Suppressor macrophage (primary cell): Measurements from ENCODE around the gene GOLGA6D.
A peak's percentile ranks its signal among the peaks of the same experiment; 100 is the strongest.
"Not testable (repeated sequence)": the region's sequence is repeated elsewhere in the genome, so short reads cannot be mapped to it uniquely, and the experiment has no call there.

Source experiments
- DNase-seq, 4 experiments: peaks; one replicate each; pipeline ENCODE4 v3.0.0-alpha.2; 2020 to 2022
- total RNA-seq, 17 experiments: gene quantifications; one replicate each; lab custom pipeline; 2026; ENCODE audit warnings: mixed read lengths in 6 of 17, inconsistent platforms in 3 of 17; lab: John Stamatoyannopoulos, UW

The GOLGA6D gene
- total RNA-seq = 0 to 0.33 (median 0) reads per million in 17 experiments

GRCh38 chr15:75282572-75282971 is at the start of gene GOLGA6D:
TSS of gene GOLGA6D (plus strand) at chr15:75282835. CDS start at chr15:75282876, 41 bp downstream.
- DNase-seq = not testable (repeated sequence)

GRCh38 chr15:75233504-75234190 is 49.0 kb upstream of the GOLGA6D start:
- peak in 1 of 4 experiments; percentile 1 for DNase-seq

GRCh38 chr15:75234191-75234810 is 48.3 kb upstream of the GOLGA6D start:
- peak in 1 of 4 experiments; percentile 1 for DNase-seq

DNA sequence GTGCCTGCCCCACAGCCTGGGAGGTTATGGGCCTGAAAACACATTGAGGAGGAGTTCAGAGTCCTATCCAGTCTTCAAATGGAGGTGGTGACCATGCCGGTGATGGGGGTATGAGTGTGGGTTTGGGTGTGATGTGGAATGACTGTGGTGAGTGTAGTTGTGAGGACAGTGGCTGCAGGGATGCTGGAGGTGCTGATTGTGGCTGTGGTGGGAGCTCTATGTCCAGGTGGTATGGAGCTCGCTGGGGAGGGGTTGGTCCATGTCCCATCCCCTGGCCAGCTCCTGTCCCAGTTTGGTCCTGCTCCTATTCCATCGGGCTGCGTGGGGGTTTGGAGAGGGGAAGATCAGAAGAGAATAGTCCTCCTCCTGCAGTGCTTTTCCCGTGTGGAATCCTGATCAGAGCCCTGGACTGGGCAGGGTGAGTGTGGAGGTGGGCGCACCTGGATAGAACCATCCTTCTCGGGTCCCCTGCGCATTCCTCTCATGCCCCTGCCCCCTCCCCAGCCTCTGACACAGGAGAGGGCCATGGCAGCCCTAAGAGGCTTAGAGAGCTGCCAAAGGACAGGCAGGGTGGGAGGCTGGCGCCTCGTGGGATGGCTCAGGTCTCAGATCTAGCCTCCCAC is 47.5 kb upstream of the GOLGA6D start:
- DNase-seq = no peak

DNA sequence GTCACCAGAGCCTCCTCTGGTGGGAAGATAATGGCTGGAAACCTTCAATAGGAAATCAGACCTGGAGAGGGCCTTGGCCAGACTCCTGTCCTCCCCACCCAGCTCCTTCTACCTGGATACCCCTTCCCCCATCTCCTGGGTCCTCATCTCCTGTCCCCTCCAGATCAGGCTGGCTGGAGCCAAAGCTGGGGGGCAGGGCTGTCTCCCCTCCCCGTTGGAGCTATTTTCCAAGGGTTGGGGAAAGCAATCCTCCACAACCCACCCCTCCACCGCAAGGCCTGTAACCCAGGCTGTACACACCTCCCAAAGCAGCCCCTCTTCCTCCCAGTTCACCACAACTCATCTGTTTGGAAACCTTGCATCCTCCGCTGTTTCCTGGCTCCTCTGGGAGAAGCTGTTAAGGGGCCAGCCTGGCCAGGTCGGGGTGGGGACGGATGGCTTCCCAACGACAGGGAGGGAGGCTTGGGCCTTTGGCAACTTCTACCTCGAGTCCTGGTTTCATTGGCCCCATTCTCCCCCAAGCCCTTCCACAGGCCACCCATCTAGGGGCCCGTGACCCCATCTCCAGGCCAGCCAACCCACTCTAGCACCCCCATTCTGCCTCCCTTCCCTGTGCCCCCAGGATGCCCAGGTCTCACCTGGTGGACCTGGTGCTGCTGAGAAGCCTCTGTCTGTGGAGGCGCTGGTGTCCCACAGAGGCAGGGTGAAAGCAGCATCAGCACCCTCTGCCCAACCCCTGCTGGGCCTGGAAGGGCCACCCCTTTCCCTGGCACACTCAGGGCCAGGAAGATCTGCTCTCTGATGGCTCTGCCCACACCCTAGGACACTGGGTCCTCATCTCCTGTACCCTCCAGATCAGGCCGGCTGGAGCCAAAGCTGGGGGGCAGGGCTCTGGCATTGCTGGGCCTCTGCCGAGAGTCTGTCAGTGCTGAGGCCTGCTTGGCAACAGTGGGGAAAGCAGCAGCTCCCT is 46.6 kb upstream of the GOLGA6D start:
- no peak for DNase-seq

- peak in 1 of 4 experiments; percentile 1 for DNase-seq
These were observed 45.2 kb upstream of the GOLGA6D start for GRCh38 chr15:75237316-75237982.

DNA sequence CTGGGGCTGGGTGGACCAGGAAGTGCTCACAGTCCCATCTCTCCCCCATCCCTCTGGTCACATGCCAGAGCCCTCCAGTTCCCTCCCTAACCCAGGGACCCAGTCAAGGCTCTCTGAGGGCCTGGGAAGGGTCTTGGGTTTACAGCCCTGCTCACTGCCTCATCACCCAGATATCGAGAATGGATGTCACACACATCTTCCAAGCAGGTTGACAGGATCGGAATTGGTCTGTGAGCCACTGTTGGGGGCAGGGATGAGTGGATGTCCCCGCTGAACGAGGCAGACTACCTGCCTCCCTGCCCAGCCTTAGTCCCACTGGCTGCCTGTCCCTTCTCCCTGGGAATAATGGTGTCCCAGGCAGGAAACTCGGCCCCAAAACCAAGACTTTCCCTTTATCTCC is 44.5 kb upstream of the GOLGA6D start:
- peak in 1 of 4 experiments; percentile 0 for DNase-seq

GRCh38 chr15:75245741-75246140 is 36.9 kb upstream of the GOLGA6D start:
- DNase-seq = not testable (repeated sequence)

DNA sequence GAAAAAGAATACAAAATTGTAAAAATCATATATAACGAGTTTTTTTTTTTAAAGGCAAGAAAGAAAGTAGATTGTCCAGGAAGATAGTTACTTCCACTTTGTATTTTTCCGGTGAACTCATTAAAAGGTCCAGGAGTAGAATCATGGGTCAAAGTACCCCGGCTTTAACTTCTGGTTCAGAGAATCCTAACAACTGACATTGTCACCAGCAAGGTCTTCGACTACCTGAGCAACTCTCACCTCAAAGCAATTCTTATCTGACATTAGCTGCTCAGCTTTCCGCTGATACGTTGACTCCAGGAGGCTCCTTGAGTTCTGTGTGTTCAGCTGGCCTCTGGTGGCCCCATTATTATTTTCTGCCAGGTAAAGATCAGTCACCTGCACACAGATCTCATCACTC is 33.6 kb upstream of the GOLGA6D start:
- not testable (repeated sequence) for DNase-seq

DNA sequence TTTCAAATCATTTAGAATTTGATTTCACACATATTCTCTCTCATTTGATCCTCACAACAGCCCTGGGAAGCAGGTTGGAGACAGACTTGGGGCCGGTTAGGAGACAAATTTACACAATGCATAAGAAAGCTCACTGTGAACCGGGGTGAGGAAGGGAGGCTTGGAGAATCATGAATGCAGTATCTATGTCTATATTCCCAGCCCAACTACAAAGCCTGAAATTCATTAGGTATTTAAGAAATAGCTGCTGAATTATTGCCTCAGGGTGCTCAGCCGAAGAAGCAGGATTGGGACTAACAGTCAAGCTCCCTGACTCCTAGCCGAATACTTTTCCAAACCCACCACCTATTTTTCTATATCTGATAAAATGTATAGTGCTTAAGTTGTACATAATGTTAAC is 32.9 kb upstream of the GOLGA6D start:
- no peak for DNase-seq

- DNase-seq = not testable (repeated sequence)
These were observed 31.3 kb upstream of the GOLGA6D start for GRCh38 chr15:75251343-75251742.

DNA sequence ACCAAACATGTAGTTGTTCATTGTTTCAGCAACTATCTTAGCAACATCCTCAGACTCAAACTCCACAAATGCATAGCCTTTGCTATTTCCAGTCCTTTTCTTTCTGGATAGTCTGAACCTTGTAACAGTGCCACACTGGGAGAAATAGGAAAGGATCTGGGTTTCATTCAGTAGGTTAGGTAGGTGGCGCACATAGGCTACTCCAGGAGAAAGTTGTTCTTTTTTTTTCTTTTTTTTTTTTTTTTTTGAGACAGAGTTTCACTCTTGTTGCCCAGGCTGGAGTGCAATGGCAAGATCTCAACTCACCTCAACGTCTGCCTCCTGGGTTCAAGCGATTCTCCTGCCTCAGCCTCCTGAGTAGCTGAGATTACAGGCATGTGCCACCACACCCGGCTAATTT is 30.4 kb upstream of the GOLGA6D start:
- not testable (repeated sequence) for DNase-seq

- not testable (repeated sequence) for DNase-seq
These were observed 24.6 kb upstream of the GOLGA6D start, which contains the start of gene GOLGA6C for GRCh38 chr15:75258034-75258433. TSS of gene GOLGA6C (plus strand) at chr15:75258334. CDS start at chr15:75258599, 265 bp downstream.

DNA sequence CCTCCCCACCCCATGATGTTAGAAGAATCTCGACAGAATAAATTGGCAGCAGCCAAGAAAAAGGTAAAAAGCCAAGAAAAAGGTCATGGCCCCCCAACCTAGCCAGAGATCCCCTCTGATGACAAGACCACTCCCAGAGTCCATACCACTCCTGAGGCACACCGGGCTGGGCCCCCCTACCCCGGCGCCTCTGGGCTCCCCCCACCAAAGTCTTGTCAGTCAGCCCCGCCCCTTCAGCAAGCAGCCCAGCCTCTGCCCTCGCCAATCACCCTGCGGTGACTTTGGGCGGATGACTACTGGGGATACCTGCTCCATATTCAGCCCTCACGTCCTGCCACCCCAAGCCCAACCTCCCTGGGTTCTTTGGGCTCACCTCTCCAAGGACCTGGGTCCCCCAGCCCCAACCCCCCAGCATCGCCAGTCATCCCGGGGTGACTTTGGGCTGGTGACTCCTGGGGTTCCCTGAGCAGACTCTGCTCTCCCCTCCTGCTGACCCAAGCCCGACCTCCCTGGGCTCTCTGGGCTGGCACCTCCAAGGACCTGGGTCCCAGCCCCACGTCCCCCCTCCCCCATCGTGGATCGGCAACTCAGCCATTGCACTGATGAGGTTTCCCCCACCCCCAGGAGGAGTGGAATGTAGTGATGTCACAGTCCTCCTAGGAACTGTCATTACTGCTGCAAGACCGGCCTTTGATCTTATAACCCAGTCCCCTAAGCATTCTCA is 23.9 kb upstream of the GOLGA6D start:
- DNase-seq = not testable (repeated sequence)

- DNase-seq = not testable (repeated sequence)
These were observed 22.8 kb upstream of the GOLGA6D start for GRCh38 chr15:75259873-75260272.

- not testable (repeated sequence) for DNase-seq
These were observed 8.8 kb upstream of the GOLGA6D start for GRCh38 chr15:75273751-75274359.

DNA sequence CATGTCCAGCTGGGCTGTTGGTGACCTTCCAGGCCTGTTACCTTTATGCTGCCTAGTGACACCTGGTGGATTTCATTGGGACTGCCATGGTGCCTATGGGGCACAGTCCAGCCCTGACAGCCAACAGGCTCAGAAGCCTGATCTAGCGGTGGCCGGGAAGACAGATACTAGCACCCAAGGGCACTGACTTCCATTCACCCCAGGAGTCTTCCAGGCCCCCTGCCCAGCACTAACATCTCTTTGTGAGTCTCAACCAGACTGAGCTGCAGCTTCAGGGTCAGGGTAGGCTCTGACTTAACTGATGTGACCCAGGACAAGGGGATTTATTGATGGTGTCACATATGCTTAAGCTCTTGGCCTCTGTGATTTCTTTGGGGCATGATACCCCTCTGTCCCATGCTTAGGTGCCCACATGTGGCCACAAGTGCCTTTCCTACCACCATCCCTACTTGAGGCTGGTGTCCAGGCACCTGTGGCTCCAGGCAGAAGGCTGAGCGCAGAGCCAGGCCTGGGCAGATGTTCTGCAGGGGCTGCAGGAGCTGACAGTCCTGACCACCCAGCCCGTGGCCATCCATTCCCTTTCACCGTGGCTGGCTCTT is 8.0 kb upstream of the GOLGA6D start:
- peak; percentile 21 to 55 (median 42) for DNase-seq

DNA sequence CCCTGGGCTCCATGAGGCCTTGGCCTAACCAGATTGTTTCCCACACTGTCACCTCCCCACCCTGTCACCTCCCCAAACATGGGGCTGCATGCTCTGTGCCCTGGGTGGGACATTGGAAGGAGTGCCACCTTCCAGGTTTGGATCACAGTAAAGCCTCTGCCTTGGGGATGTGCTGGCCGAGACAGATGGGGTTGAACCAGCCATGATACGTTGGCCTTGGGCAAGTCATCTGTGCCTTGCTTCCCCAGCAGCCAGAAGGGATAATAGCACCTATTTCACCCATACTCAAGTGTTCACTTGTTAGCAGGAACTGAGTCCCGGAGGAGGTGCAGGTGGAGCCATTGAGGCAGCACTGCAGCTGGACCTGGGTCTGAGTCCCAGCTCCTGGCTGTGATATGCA is 7.0 kb upstream of the GOLGA6D start:
- DNase-seq = peak in 1 of 4 experiments; percentile 3

GRCh38 chr15:75278497-75278896 is 4.1 kb upstream of the GOLGA6D start:
- not testable (repeated sequence) for DNase-seq

GRCh38 chr15:75284152-75284551 is 1.5 kb downstream of the GOLGA6D start:
- DNase-seq = not testable (repeated sequence)
